Natural killer cell (primary cell): ENCODE data around the gene PRR5L. TPM values are rescaled to one million over a fixed set of nuclear protein-coding genes. Genes with fewer than 3 reads are reported as not detected.

ENCODE experiments used
- ATAC-seq, 3 donors: fragments of 150-1000 bp in 2 of 3; fragments of 200-7000 bp in 1 of 3; cut with Tn5 transposase; 1 replicate in 1 of 3; 2 replicates in 2 of 3; pipeline ENCODE4 v1.10.0; 2021; ENCODE audit warnings: mild to moderate bottlenecking in 2 of 3, moderate library complexity in 2 of 3
- DNase-seq, 2 donors: peaks; one replicate each; pipeline versions ENCODE4 v3.0.0 to v3.0.0-alpha.2; 2013 to 2021; ENCODE audit warnings: mixed read lengths in 1 of 2
- H3K27ac ChIP-seq: one replicate; pipeline ENCODE4 v1.5.1; 2013; ENCODE audit warnings: mild to moderate bottlenecking, low read length
- H3K27me3 ChIP-seq: one replicate; pipeline ENCODE4 v1.6.1; 2013; ENCODE audit warnings: low read length; ENCODE audit not compliant: control insufficient read depth, insufficient read depth
- H3K36me3 ChIP-seq: one replicate; pipeline ENCODE4 v1.6.1; 2013; ENCODE audit warnings: low read length; ENCODE audit not compliant: control insufficient read depth, insufficient read depth
- H3K4me1 ChIP-seq: one replicate; pipeline ENCODE4 v1.6.1; 2013; ENCODE audit warnings: low read length; ENCODE audit not compliant: control insufficient read depth, insufficient read depth
- H3K4me3 ChIP-seq: one replicate; pipeline ENCODE4 v1.5.1; 2013; ENCODE audit warnings: low read length
- H3K9me3 ChIP-seq: one replicate; pipeline ENCODE4 v1.6.1; 2013; ENCODE audit warnings: low read length; ENCODE audit not compliant: control insufficient read depth, insufficient read depth
- H3K27ac Mint-ChIP-seq, 2 donors: one replicate each; pipeline ENCODE4 v1.8.0; 2022; ENCODE audit warnings: mild to moderate bottlenecking in 2 of 2, mixed read lengths in 2 of 2, moderate library complexity in 1 of 2
- H3K27me3 Mint-ChIP-seq, 2 donors: one replicate each; pipeline ENCODE4 v1.8.0; 2022; ENCODE audit warnings: low read depth in 2 of 2, mixed read lengths in 2 of 2
- H3K36me3 Mint-ChIP-seq: one replicate; pipeline ENCODE4 v1.8.0; 2022; ENCODE audit warnings: mixed read lengths
- H3K4me1 Mint-ChIP-seq, 2 donors: one replicate each; pipeline ENCODE4 v1.8.0; 2022; ENCODE audit warnings: mixed read lengths in 2 of 2
- H3K4me3 Mint-ChIP-seq: one replicate; pipeline ENCODE4 v1.8.0; 2022; ENCODE audit warnings: mild to moderate bottlenecking, moderate library complexity, mixed read lengths
- H3K9me3 Mint-ChIP-seq, 2 donors: one replicate each; pipeline ENCODE4 v1.8.0; 2022; ENCODE audit warnings: mixed read lengths in 2 of 2
- WGBS: methylation state at CpG from one replicate; pipeline ENCODE4 v1.1.7; 2013; ENCODE audit warnings: missing lambda C conversion rate; ENCODE audit not compliant: insufficient coverage; 5-methylcytosine and 5-hydroxymethylcytosine counted together
- intact Hi-C: fragments of 100-400 bp; cut with micrococcal nuclease; formaldehyde crosslinking; loops from one replicate; pipeline ENCODE4 v1.14.2; 2022
- total RNA-seq, 4 donors: library from RNA; stranded (reverse); fragments of 120-200 nt in 1 of 4; gene quantifications; one replicate each; pipeline versions ENCODE4 v1.2.3 to v1.2.4, GENCODE V29; 2013 to 2022
- TF ChIP-seq, protein P1 (sequence below): fragments of 200-600 bp; IDR thresholded peaks from one replicate; pipeline ENCODE4 v1.8.0; 2022; ENCODE audit warnings: antibody characterized with exemption

PRR5L gene
- total RNA-seq, 3 donors from 2014 or later (not counting 1 experiment from before 2014, with no cell fraction given) = 128 to 367 (median 303) TPM

DNA sequence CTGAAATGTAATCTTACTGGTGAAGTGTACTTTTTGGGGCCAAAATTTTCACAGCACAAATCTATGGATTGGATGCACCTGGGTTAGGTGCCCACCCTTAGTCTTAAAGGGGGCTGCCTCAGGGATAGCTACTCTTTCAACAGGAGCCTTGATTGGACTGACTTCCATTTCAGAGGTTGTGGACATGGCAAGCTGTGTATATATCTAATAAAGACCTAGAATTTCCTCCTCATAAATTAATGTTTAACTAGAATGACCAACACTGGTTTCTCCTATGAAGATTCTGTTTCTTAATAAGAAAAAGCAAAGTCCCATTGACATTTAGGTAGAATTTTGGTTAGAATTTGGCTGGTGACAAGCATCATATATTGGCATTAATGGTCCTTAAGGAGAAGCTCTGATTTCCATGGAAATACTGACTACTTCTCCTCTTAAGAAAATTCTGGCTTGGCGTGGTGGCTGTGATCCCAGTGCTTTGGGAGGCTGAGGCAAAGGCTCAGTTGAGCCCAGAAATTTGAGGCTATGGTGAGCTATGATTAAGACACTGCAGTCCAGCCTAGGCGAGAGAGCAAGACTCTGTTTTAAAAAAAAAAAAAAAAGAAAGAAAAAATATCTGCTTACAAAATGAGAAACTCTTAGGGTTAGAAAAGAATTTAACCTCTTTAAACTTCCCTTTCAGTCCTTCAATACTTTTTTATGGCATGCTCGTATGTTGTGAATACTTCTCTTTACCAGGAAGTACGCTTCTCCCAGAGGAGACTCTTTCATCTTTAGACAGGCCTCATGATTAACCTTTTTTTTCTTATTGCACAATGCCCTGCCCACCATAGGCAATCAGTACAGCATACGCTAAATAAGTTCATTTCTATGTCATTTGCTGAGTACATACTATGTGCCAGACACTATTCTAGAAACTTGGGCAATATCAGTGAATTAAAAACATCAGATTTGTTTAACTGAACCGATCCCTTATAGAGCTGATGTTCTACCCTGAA, 77.2 kb downstream of the PRR5L start:
- no peak overlapping the region for H3K27ac ChIP-seq
- H3K4me3 ChIP-seq = no peak overlapping the region
- H3K36me3 Mint-ChIP-seq = no peaks in the 10 kb centered on the region
- intact Hi-C loops = loop anchor here (10.0 kb wide), 1 partner anchor 69 kb away; no protein-coding TSS in a partner anchor
- H3K36me3 ChIP-seq = no peaks in the 10 kb centered on the region
- DNase-seq (no peak), ATAC-seq (no peak)
- no peaks in the 10 kb centered on the region for H3K27me3 Mint-ChIP-seq
- H3K4me1 ChIP-seq = peaks cover 26% of the 10 kb centered on the region
- TF ChIP-seq, protein P1, sequence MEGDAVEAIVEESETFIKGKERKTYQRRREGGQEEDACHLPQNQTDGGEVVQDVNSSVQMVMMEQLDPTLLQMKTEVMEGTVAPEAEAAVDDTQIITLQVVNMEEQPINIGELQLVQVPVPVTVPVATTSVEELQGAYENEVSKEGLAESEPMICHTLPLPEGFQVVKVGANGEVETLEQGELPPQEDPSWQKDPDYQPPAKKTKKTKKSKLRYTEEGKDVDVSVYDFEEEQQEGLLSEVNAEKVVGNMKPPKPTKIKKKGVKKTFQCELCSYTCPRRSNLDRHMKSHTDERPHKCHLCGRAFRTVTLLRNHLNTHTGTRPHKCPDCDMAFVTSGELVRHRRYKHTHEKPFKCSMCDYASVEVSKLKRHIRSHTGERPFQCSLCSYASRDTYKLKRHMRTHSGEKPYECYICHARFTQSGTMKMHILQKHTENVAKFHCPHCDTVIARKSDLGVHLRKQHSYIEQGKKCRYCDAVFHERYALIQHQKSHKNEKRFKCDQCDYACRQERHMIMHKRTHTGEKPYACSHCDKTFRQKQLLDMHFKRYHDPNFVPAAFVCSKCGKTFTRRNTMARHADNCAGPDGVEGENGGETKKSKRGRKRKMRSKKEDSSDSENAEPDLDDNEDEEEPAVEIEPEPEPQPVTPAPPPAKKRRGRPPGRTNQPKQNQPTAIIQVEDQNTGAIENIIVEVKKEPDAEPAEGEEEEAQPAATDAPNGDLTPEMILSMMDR = no peak
- no peaks in the 10 kb centered on the region for H3K27me3 ChIP-seq
- no peaks in the 10 kb centered on the region for H3K9me3 ChIP-seq
- H3K4me3 Mint-ChIP-seq = peak overlapping the region; percentile 17
- peak overlapping the region in 1 of 2 donors; percentile 23 for H3K27ac Mint-ChIP-seq
- WGBS = 92% methylated on average over 4 of the region's 6 CpGs
- H3K4me1 Mint-ChIP-seq = peaks cover 27 to 29% of the 10 kb centered on the region in 2 donors
- H3K9me3 Mint-ChIP-seq = no peaks in the 10 kb centered on the region

DNA sequence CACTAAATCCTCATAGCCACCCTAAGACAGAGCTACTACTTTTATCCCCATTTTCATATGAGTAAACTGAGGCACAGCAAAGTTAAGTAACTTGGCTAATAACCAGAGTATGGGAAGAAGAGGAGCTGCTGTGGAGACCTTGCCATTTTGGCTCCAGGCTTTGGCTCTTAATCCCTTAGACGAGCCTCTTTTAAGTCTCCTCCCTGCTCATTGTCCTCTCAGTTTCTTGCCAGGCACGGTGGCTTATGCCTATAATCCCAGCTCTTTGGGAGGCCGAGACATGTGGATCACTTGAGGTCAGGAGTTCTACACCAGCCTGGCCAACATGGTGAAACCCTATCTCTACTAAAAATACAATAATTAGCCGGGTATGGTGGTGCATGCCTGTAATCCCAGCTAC, 78.6 kb downstream of the PRR5L start:
- intact Hi-C loops = loop anchor here (10.0 kb wide), 1 partner anchor 70 kb away; no protein-coding TSS in a partner anchor
- Histone ChIP-seq H3K36me3 (peaks cover 3% of the 10 kb centered on the region), H3K9me3 (no peaks in the 10 kb centered on the region), H3K27me3 (no peaks in the 10 kb centered on the region), H3K4me1 (peaks cover 30% of the 10 kb centered on the region), H3K27ac (no peak overlapping the region), H3K4me3 (no peak overlapping the region)
- peaks cover 10% of the 10 kb centered on the region for H3K36me3 Mint-ChIP-seq
- H3K27me3 Mint-ChIP-seq = no peaks in the 10 kb centered on the region
- peaks cover 41 to 44% of the 10 kb centered on the region in 2 donors for H3K4me1 Mint-ChIP-seq
- TF ChIP-seq, protein P1 = no peak
- no peak for ATAC-seq
- H3K27ac Mint-ChIP-seq = peak overlapping the region; percentile 90 to 93
- H3K4me3 Mint-ChIP-seq = peak overlapping the region; percentile 91
- no peaks in the 10 kb centered on the region for H3K9me3 Mint-ChIP-seq
- WGBS = 91% methylated on average over 4 of the region's 4 CpGs
- no peak for DNase-seq

DNA sequence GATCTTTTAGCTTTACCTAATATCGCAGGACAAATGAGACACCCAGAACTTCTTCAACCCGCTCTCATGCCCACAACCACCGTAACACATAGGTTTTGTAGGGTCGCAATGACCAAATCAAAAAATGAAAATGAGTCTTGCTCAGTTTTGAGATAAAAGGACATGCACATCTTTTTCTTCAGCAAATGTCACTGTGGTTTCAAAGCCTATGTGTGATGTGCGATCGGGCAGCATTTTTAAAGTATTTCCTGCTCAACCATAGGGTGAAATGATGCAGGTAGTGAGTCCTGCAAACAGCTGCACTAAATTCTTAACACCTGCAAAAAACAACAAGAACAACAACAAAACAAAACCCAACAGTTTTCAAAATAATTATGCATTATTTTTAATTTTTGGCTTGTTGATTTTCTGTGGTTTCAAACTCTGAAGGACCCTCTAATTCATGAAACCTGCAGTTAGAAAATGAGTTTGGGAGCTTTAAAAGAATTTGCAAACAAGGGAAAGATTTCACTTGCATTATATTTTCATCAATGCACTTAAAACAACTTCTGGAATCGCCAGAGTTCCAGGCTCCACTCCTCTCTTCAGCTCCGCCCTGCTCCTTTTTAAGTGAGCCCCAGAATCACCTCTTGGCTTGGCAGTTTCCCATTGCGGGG, 79.4 kb downstream of the PRR5L start:
- Mint-ChIP-seq H3K27ac (peak overlapping the region; percentile 90 to 93), H3K36me3 (peaks cover 18% of the 10 kb centered on the region), H3K9me3 (no peaks in the 10 kb centered on the region), H3K27me3 (no peaks in the 10 kb centered on the region), H3K4me3 (peak overlapping the region; percentile 91), H3K4me1 (peaks cover 47 to 51% of the 10 kb centered on the region in 2 donors)
- ATAC-seq (peak; percentile 15 to 46 (median 46)), DNase-seq (peak in 1 of 2 donors; percentile 55)
- Histone ChIP-seq H3K4me1 (peaks cover 36% of the 10 kb centered on the region), H3K36me3 (peaks cover 10% of the 10 kb centered on the region), H3K9me3 (no peaks in the 10 kb centered on the region), H3K27me3 (no peaks in the 10 kb centered on the region), H3K4me3 (peak overlapping the region; percentile 72), H3K27ac (peak overlapping the region; percentile 37)
- intact Hi-C loops = loop anchor here (2.0 to 10.0 kb wide), 3 partner anchors 45 to 117 kb away; no protein-coding TSS in a partner anchor
- TF ChIP-seq, protein P1 = no peak
- WGBS = 24% methylated on average over 7 of the region's 9 CpGs
